ENCODE measurements around the gene COX19.

Gene COX19

DNA sequence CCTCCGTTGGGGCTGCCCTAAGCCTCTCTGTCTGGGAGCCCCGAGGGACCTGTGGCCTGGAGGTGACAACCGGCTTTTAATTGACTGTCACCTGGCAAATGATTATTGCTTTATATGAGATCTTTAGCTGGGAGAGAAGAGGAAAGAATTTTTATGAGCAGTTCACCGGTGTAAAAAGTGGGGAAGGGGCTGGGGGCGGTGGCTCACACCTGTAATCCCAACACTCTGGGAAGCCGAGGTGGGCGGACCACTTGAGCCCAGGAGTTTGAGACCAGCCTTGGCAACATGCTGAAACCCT is 2.6 kb upstream of the COX19 start:
- no peak for DNase-seq (ENCODE audit: low read depth in 2 of 2)

DNA sequence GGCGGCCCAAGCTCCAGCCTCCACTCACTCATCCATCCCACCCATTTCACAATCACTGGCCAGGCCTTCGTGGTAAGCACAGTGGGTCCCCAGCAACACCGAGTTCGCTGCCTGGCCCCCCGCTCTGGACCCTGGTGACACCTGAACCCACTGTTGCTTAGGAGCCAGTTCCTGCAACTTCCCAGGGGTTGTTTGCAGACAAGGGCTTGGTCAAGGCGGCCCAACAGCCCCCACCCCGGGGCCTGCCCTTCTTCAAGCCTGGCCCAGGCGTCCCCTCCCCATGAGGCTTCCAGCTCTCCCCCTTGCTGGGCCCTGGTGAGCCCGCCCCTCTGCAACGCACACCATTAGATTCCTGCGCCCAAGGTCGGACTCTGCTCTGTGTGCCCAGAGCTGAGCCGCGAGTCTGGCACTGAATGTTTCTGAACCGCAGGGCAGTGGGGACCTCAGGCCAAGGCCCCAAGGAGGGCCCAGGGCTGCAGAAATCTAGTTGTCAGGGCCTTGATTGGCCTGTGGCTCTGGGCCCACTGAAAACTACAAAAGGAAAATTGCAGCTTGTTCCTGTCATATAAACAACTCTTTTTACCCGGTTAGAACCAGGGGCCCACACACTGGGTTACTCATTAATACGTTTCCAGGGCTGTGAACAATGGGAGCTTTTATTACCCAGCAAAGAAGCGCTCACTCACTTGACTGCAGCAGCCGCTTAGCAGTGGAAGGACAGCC is 2.1 kb upstream of the COX19 start:
- DNase-seq (ENCODE audit: low read depth in 2 of 2), result no peak

DNA sequence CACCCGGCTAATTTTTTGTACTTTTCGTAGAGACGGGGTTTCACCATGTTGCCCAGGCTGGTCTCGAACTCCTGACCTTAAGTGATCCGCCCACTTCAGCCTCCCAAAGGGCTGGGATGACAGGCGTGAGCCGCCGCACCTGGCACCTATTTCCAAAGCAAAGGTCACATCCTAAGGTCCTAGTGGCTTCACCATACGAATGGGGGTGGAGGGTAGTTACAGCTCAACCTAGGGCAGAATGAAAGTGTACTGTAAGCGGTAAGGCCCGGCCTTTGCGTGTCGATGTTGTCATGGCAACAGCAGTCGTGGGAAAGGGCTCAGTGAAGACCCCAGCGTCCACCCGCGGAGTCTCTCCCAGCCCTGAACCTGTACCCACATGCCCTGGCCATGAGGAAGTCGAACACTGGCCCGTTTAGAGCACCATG is 1.6 kb upstream of the COX19 start:
- DNase-seq (ENCODE audit: low read depth in 2 of 2), result no peak

DNA sequence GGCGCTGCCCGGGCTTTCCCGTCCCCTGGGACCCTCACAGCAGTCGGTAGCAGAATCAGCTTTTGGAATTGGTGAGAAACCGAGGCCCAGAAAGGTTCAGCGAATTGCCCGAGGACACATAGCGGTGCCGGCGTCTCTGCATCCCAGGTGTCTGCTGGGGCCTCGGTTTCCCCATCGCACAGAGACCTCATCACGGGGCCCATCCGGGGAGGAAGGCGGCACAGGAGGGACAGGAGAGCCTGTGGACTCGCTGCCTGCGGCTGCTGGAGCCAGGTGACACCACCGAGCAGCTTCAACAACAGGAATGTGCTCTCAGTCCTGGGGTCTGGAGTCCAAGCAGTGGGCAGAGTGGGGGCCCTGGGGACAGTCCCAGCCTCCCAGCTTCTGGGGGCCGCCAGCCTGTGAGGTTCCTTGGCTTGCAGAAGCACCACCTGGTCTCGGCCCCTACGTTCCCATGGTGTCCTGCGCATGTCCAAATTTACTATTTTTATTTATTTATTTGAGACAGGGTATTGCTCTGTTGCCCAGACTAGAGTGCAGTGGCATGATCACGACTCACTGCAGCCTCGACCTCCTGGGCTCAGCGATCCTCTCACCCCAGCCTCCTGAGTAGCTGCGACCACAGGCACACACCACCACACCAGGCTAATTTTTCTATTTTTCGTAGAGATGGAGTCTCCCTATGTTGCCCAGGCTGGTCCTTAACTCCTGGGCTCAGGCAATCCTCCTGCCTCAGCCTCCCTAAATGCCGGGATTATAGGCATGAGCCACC is 539 bp upstream of the COX19 start:
- DNase-seq (ENCODE audit: low read depth in 2 of 2), result no peak

DNA sequence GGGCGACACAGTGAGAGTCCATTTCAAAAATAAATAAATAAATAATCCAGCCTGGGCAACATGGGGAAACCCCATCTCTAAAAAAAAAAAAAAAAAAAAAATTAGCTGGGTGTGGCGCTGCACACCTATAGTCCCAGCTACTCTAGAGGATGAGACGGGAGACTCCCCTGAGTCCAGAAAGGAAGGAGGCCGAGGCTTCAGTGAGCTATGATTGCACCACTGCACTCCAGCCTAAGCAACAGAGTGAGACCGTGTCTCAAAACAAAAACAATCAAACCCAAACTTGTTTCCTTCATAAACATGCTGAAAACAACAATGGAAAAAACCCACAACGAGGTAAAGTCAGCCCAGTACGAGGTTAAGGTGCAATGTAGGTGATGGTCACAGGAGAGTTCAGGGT is 1.2 kb downstream of the COX19 start:
- DNase-seq (ENCODE audit: low read depth in 2 of 2), result no peak

DNA sequence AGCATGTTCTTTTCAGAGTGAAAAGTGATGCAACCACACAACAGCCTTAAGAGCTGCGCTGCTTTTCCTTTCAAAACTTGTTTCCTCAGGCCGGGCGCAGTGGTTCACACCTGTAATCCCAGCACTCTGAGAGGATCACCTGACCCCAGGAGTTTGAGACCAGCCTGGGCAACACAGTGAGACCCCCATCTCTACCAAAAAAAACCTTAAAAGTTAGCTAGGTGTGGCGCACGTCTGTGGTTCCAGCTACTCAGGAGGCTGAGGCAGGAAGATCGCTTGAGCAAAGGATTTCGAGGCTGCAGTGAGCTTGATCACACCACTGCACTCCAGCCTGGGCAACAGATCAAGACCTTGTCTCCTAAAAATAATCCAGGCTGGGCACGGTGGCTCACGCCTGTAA is 2.0 kb downstream of the COX19 start:
- DNase-seq (ENCODE audit: low read depth in 2 of 2), result no peak

DNA sequence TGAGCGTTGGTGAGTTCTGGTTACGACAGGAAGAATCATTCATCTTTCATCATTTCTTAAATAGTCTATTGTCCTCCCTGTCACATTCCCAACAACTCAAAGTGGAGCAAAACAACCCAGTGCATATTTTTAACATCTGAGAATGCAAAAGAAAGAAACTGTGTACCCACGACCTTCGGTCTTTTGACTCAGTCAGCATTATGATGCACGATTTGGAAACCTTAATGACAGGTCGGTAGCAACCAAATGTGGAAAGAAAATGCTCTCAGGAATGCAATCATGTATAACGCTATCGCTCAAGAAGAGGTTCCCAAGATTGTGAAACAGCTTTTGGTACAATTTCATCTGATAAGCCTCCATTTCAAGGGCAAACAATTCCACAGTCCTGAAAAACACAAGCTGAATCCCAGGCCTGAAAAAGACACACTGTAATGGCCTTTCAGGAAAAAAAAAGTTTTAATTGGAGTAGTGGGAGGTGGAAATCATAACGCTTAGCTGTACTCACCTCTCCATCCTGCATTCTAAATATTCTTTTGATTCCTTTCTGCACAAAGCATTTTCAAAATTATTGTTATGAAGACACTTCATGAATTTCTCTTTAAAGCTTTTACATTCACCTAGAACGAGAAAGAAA is 2.6 kb downstream of the COX19 start:
- DNase-seq (ENCODE audit: low read depth in 2 of 2), result no peak

DNA sequence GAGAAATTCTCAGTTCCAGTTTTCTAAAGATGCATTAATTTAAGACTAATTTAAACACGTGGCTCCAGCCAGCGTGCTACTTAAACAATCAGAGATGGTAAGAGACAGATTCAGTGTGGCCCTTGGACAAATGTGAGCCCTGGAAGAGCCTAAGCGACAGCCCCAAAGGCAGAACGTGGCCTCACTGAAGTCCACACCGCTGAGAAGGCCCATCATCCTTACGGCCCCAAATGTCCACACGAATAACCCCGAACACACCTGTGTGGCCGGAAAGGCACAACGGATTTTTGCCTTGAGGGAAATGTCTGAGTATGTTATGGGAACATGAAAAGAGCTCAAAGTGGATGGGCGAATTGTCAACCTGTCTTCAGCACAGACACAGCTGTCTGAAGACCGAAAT is 3.2 kb downstream of the COX19 start:
- DNase-seq (ENCODE audit: low read depth in 2 of 2), result no peak

DNA sequence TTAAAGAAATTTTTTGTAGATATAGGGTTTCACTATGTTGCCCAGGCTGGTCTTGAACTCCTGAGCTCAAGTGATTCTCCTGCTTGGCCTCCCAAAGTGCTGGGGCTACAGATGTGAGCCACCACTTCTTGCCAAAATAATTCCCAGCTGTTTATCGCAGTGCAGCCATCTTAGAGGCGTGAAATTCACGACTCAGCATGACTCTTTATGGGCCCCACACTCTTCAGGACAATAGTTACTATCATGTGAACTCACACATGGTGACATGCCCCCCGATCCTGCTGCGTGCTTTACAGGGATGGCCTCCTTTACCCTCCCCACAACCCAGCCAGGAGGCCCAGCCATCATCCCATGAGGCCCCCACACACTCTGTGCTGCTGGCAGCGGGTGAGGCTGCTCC is 4.6 kb downstream of the COX19 start:
- no peak for DNase-seq (ENCODE audit: low read depth in 2 of 2)

DNA sequence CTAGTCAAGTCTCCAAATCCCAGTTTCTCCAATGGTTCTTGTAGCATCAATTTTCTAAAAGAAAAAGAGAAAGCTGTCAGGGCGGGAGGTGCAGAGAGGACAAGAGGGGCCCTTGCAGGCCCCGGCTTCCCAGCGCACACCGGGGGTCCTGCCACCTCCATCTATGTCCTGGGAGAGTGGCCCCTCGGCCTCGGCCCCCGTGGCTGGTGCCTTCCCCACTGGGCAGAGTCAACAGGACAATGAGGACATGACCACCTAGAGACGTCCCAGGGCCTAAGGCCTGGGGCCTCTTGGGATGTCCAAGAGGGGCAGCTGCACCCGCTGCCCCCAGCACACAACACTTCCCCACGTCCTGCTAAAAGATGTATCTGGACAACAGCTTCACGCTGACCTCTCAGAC is 5.9 kb downstream of the COX19 start:
- DNase-seq (ENCODE audit: low read depth in 2 of 2), result no peak

DNA sequence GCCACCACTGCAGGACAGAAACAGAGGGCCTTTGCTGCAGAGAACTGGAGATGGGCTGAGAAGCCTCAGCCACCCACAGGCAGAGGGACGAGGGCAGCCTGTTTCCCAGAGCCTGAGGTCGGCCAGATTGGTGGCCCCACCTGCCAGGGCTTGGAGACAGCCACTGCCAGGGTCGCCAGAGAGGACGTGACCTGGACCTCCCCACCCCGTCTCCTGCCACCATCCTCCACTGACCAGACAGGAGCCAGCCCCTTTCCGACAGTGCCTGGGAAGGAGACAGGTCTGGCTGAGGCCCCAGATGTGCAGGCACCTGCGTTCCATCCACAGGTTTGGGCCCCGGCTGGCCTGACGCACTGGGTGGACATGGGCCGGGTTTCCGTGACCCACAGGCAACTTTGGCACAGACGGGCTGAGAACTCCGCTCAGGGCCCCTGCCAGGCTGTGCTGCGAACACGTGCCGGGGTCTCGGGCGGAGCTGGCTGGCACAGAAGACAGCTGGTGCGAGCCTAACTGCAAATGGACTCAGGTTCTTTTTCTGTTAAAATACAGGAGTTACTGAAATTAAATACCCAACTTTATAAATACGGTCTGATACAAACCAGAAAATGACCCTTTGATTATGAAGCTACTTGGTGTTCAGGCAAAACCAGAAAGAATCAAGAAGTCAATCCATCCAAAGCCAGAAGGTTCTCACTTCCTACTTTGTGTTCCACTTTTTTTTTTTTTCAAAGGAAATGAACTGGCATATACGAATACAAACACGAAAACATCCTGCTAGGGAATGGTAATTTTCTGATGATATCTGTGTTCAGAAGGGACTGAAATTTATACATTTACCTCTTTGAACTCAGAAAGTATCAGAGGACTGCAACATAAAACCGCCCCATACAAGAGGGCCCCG is 6.9 kb downstream of the COX19 start:
- DNase-seq (ENCODE audit: low read depth in 2 of 2), result no peak

DNA sequence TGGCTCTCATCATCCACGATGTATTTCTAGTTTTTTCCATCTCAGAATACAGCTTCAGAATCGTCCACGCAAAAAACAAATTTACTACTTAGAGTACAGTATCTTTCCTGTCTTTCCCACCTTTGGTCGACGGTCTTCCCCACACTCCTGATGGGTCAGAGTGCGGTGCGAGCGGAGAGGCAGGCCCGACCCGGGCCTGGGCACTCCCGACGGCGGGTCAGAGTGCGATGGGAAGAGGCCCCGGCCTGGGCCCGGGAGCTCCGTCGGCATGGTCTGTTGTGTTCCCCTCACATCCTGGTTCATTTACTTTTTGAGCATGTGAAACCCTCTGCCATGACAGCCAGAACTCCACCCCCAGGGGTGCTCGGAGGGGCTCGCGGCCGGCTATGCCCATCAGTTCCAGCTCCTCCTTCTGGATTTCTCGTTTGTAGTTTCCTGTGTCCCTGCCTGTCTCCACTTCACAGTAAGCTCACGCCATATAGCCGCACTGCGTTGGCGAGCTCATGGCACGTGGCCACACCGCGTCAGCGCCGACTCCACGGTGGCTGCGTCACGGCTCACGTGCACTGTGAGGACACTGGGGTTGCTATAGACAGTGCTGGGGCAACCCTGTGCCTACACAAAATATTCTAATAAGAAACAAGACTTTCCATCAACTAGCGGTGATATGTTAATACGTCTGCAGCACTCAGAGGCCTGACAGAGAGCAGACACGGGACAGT is 7.8 kb downstream of the COX19 start:
- no peak for DNase-seq (ENCODE audit: low read depth in 2 of 2)

DNA sequence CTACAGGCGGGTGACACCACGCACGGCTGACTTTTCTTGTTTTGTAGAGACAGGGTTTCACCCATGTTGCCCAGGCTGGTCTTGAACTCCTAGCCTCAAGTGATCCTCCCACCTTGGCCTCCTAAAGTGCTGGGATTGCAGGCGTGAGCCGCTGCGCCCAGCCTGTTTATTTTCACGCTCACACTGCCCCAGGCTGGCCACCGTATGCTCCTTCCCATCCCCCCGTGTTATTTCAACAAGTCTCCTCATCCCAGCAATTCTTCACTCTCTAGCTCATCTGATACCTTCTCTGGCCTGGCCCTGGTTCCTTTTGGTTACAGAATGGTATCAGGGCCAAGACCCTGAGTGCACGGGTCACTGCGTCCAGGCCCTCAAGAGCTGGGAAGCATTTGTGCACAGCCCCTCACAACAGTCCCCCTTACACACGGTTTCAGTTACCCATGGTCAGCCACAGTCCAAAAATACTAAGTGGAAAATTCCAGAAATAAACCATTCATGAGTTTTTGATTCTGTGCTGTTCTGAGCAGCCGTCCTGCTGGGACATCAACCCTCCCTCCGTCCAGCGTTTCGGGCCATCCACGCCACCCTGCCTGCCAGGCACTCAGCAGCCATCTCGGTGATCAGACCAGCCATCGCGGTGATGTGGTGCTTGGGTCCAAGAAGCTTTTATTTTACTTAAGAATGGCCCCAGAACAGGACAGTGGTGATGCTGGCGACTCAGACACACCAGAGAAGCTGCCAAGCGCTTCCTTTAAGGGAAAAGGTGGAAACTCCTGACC is 8.9 kb downstream of the COX19 start:
- DNase-seq (ENCODE audit: low read depth in 2 of 2), result no peak

DNA sequence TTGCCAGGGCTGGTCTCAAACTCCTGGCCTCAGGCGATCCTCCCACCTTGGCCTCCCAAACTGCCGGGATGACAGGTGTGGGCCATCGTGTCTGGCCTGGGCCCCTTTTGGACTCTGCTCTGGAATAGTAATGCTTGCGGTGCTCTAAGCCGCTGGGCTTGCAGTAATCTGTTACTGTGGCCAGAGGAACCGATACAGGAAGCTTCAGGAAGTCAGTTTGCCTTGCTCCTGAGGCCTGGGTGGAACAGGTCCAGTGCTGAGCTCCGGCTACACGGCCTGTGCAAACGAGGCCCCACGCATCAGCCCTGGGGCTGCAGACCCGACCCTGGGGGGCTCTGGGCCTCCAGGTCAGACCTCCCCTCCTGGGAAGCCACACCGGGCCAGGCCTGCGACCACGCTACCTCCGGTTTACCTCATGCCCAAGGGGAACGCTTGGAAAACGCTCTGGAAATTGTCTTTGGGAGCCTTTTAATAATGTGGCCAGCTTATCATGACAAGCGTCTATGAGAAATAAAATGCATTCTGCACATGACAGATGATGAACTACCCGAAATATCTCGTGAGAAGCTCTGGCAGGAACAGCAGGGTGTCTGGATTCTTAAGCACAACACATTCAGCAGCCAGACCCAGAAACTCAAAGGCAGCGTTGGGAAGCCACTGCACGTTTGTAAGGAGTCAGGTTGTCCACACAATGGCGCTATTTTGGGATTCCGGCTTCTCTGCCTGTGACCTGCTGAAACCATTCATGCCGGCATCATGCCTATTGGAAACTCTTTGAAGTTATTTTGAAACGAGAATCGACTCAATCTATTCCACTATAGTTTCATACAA is 10.7 kb downstream of the COX19 start:
- no peak for DNase-seq (ENCODE audit: low read depth in 2 of 2)

DNA sequence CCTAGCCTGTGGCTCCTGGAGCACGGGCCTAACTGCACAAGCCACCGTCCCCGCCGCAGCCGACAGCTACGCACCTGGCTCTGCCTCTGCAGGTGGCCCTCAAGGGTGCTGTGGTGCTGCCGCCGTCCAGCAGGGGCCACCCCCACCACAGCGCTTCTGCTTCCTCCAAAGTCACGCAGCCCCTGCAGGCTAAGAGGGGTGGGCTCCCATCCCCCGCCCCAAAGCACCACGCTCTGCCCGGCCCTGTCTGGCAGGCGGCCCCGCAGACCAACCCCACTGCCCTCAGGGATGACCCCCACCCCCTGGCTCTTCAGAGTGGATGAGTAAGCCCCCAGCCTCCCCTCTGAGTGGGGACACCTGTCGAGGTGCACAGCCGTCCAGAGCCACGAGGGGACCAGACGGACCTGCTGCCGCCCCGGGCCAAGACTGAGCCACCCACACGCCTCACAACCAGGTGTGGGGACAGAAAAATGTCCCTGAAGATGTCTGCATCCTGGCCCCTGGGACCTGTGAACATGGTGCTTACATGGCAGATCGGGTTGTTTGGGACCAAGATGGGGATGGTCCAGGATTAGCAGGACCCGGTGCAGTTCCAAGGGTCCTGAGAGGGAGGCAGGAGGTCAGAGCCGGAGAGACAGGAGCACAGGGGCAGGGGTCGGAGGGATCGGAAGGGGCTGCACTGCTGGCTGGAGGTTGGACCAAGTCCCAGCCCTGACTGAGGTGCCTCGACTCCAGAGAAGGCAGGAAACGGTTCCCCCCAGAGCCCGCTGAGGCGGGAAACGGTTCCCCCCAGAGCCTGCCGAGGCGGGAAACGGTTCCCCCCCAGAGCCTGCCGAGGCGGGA is 11.9 kb downstream of the COX19 start:
- DNase-seq (ENCODE audit: low read depth in 2 of 2), result no peak

DNA sequence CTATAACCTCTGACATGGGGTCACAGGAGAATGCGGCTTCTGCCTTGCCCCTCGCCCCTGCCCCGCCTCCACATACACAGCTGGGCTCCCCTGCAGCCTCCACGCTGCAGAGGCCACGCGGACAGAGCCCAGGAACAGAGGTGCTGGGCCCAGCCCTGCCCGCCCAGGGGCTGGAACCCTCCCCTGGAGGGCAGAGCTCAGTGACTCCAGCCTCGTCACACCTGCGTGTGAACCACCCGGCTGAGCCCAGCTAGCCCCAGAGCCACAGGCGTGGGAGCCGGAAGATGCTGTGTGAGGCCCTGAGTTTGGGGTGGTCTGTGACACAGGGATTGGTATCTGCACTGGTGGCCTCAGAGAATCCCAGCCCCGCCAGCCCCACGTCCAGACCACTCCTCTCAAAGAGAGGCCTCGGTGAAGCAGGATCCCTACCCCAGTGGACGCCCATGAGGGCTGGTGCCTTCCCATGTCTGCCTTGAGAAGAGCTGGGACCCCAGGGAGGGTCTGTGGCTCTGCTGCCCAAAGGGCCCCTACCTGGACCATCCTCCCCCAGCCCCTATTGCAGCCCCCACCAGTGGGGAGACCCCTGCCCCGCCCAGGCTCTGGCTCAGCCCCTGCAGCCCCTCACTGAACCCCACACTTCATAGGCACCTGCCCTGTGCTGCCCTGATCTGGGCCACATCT is 12.8 kb downstream of the COX19 start:
- DNase-seq (ENCODE audit: low read depth in 2 of 2), result no peak

DNA sequence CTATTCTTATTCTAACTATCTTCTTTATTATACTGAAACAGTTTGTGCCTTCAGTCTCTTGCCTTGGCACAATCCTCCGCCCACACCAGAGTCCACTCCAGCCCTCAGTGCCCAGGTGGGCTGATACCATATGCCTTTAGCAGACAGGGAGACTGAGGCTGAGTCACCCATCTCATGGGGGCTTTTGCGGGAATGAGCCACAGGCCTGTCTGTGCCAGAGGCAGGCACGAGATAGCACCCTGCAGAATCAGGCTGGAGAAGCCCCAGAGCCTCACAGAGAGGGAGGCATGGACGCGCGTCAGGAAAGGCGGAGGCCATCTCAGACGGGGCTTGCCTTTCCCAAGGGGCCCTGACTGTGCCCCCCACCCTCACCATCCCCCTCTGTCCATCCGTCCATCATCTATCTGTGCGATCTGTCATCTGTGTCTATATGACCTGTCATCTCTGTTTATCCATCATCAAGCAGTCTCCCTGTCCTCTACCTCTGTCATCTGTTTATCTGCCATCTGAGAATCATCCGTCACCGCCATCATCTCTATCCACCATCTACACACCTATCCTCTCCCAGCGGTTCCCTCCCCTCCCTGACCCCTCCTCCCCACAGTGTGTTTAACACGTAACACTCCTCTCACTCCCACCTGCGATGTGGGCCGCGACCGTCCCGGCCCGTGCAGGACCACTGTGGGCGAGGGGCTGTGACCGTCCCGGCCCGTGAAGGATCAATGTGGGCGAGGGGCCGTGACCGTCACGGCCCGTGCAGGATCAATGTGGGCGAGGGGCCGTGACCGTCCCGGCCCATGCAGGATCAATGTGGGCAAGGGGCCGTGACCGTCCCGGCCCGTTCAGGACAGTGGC is 13.6 kb downstream of the COX19 start:
- no peak for DNase-seq (ENCODE audit: low read depth in 2 of 2)

All from activated CD8-positive, alpha-beta memory T cell treated with anti-CD3 and anti-CD28 coated beads for 4 hours (primary cell).